ENCODE measurements around the gene NGDN. TPM values are rescaled to one million over a fixed set of nuclear protein-coding genes. Genes with fewer than 3 reads are reported as not detected.

NGDN gene
- total and polyA plus RNA-seq, 3 experiments from 2014 or later = 74.9 to 88.7 (median 82.7) TPM

- Mint-ChIP-seq H3K4me3 (peak overlapping the region in 4 of 7 donors; percentile 35 to 80 (median 66)), H3K9me3 (no peaks in the 10 kb centered on the region), H3K27me3 (no peaks in the 10 kb centered on the region), H3K4me1 (peaks cover 0 to 11% (median 7%) of the 10 kb centered on the region in 3 donors), H3K27ac (peak overlapping the region in 6 of 8 donors; percentile 11 to 86 (median 67)), H3K36me3 (peaks cover 0 to 43% (median 7%) of the 10 kb centered on the region in 3 donors)
- DNase-seq = no peak
- Histone ChIP-seq H3K27me3 (ENCODE audit: insufficient read depth, low read length, poor library complexity, severe bottlenecking) (no peaks in the 10 kb centered on the region), H3K36me3 (ENCODE audit: insufficient read depth, low read length) (peaks cover 30% of the 10 kb centered on the region), H3K4me3 (ENCODE audit: low read length) (no peak overlapping the region), H3K9me3 (ENCODE audit: low read length) (no peaks in the 10 kb centered on the region), H3K4me1 (ENCODE audit: insufficient read depth, low read length) (peaks cover 14% of the 10 kb centered on the region), H3K27ac (ENCODE audit: low read depth, low read length) (no peak overlapping the region)
- CTCF ChIA-PET = interaction anchor here (2.5 kb wide), 1 partner anchor 89 kb away, joined by 7 read pairs; no protein-coding TSS in a partner anchor
- POLR2A ChIA-PET = interaction anchor here (2.0 kb wide), 1 partner anchor 85 kb away, joined by 4 read pairs; no protein-coding TSS in a partner anchor
Measured at GRCh38 chr14:23470947-23471346, 1.4 kb downstream of the NGDN start.

GRCh38 chr14:23478109-23478759, 8.7 kb downstream of the NGDN start:
- Mint-ChIP-seq H3K27me3 (no peaks in the 10 kb centered on the region), H3K27ac (peak overlapping the region in 6 of 8 donors; percentile 30 to 91 (median 70)), H3K9me3 (no peaks in the 10 kb centered on the region), H3K4me3 (no peak overlapping the region), H3K36me3 (peaks cover 4 to 80% (median 18%) of the 10 kb centered on the region in 3 donors), H3K4me1 (peaks cover 6 to 10% (median 10%) of the 10 kb centered on the region in 3 donors)
- H3K9me3 ChIP-seq (ENCODE audit: low read length) = no peaks in the 10 kb centered on the region
- H3K4me3 ChIP-seq (ENCODE audit: low read length) = no peak overlapping the region
- H3K4me1 ChIP-seq (ENCODE audit: insufficient read depth, low read length) = no peaks in the 10 kb centered on the region
- H3K27ac ChIP-seq (ENCODE audit: low read depth, low read length) = no peak overlapping the region
- peaks cover 37% of the 10 kb centered on the region for H3K36me3 ChIP-seq (ENCODE audit: insufficient read depth, low read length)
- ChIA-PET POLR2A (interaction anchor here (1.3 kb wide), 2 partner anchors 9 to 77 kb away, joined by 3 read pairs; partner anchors contain the start of genes NGDN and THTPA), CTCF (interaction anchor here (0.6 to 9.9 kb wide), 12 partner anchors 10 to 573 kb away, joined by 3 to 105 read pairs (median 5); partner anchors contain the start of genes CARMIL3 and THTPA)
- peak; percentile 46 to 73 (median 55) for DNase-seq
- H3K27me3 ChIP-seq (ENCODE audit: insufficient read depth, low read length, poor library complexity, severe bottlenecking) = no peaks in the 10 kb centered on the region

- H3K27me3 Mint-ChIP-seq = no peaks in the 10 kb centered on the region
- Histone ChIP-seq H3K27me3 (ENCODE audit: insufficient read depth, low read length, poor library complexity, severe bottlenecking) (no peaks in the 10 kb centered on the region), H3K27ac (ENCODE audit: low read depth, low read length) (no peak overlapping the region), H3K4me1 (ENCODE audit: insufficient read depth, low read length) (no peaks in the 10 kb centered on the region), H3K36me3 (ENCODE audit: insufficient read depth, low read length) (peaks cover 15% of the 10 kb centered on the region), H3K9me3 (ENCODE audit: low read length) (no peaks in the 10 kb centered on the region), H3K4me3 (ENCODE audit: low read length) (no peak overlapping the region)
- no peaks in the 10 kb centered on the region for H3K9me3 Mint-ChIP-seq
- CTCF ChIA-PET = interaction anchor here (9.9 kb wide), 1 partner anchor 79 kb away, joined by 105 read pairs; the partner anchor contains the start of gene THTPA
- peaks cover 6 to 10% (median 10%) of the 10 kb centered on the region in 3 donors for H3K4me1 Mint-ChIP-seq
- no peak for DNase-seq
- H3K4me3 Mint-ChIP-seq = no peak overlapping the region
- H3K36me3 Mint-ChIP-seq = peaks cover 4 to 77% (median 22%) of the 10 kb centered on the region in 3 donors
- POLR2A ChIA-PET = no interaction called here
- H3K27ac Mint-ChIP-seq = no peak overlapping the region
Measured at GRCh38 chr14:23481362-23481970, 12.0 kb downstream of the NGDN start.

GRCh38 chr14:23481979-23482822, 12.7 kb downstream of the NGDN start:
- peaks cover 4 to 76% (median 21%) of the 10 kb centered on the region in 3 donors for H3K36me3 Mint-ChIP-seq
- H3K27ac Mint-ChIP-seq = peak overlapping the region in 1 of 8 donors; percentile 66
- H3K9me3 Mint-ChIP-seq = no peaks in the 10 kb centered on the region
- Histone ChIP-seq H3K36me3 (ENCODE audit: insufficient read depth, low read length) (peaks cover 8% of the 10 kb centered on the region), H3K4me1 (ENCODE audit: insufficient read depth, low read length) (no peaks in the 10 kb centered on the region), H3K9me3 (ENCODE audit: low read length) (no peaks in the 10 kb centered on the region), H3K4me3 (ENCODE audit: low read length) (no peak overlapping the region), H3K27ac (ENCODE audit: low read depth, low read length) (no peak overlapping the region), H3K27me3 (ENCODE audit: insufficient read depth, low read length, poor library complexity, severe bottlenecking) (no peaks in the 10 kb centered on the region)
- DNase-seq = no peak
- ChIA-PET POLR2A (no interaction called here), CTCF (interaction anchor here (9.9 kb wide), 1 partner anchor 78 kb away, joined by 105 read pairs; the partner anchor contains the start of gene THTPA)
- no peaks in the 10 kb centered on the region for H3K27me3 Mint-ChIP-seq
- no peak overlapping the region for H3K4me3 Mint-ChIP-seq
- H3K4me1 Mint-ChIP-seq = peaks cover 6 to 10% (median 10%) of the 10 kb centered on the region in 3 donors

- H3K27ac Mint-ChIP-seq = no peak overlapping the region
- ChIA-PET CTCF (interaction anchor here (9.9 kb wide), 1 partner anchor 78 kb away, joined by 105 read pairs; the partner anchor contains the start of gene THTPA), POLR2A (no interaction called here)
- H3K36me3 Mint-ChIP-seq = peaks cover 2 to 73% (median 19%) of the 10 kb centered on the region in 3 donors
- H3K4me3 Mint-ChIP-seq = no peak overlapping the region
- Histone ChIP-seq H3K27ac (ENCODE audit: low read depth, low read length) (no peak overlapping the region), H3K36me3 (ENCODE audit: insufficient read depth, low read length) (peaks cover 2% of the 10 kb centered on the region), H3K4me1 (ENCODE audit: insufficient read depth, low read length) (no peaks in the 10 kb centered on the region), H3K4me3 (ENCODE audit: low read length) (no peak overlapping the region), H3K9me3 (ENCODE audit: low read length) (no peaks in the 10 kb centered on the region), H3K27me3 (ENCODE audit: insufficient read depth, low read length, poor library complexity, severe bottlenecking) (no peaks in the 10 kb centered on the region)
- peaks cover 4 to 8% (median 8%) of the 10 kb centered on the region in 3 donors for H3K4me1 Mint-ChIP-seq
- H3K27me3 Mint-ChIP-seq = no peaks in the 10 kb centered on the region
- no peaks in the 10 kb centered on the region for H3K9me3 Mint-ChIP-seq
- no peak for DNase-seq
Measured at GRCh38 chr14:23482823-23483148, 13.3 kb downstream of the NGDN start.

GRCh38 chr14:23483236-23483854, 13.8 kb downstream of the NGDN start:
- no peak overlapping the region for H3K27ac ChIP-seq (ENCODE audit: low read depth, low read length)
- Mint-ChIP-seq H3K36me3 (peaks cover 0 to 73% (median 17%) of the 10 kb centered on the region in 3 donors), H3K4me1 (peaks cover 1 to 2% (median 2%) of the 10 kb centered on the region in 3 donors), H3K27me3 (no peaks in the 10 kb centered on the region), H3K9me3 (no peaks in the 10 kb centered on the region), H3K4me3 (no peak overlapping the region), H3K27ac (no peak overlapping the region)
- H3K4me3 ChIP-seq (ENCODE audit: low read length) = no peak overlapping the region
- no peaks in the 10 kb centered on the region for H3K4me1 ChIP-seq (ENCODE audit: insufficient read depth, low read length)
- ChIA-PET CTCF (interaction anchor here (9.9 kb wide), 1 partner anchor 77 kb away, joined by 105 read pairs; the partner anchor contains the start of gene THTPA), POLR2A (no interaction called here)
- DNase-seq = no peak
- H3K27me3 ChIP-seq (ENCODE audit: insufficient read depth, low read length, poor library complexity, severe bottlenecking) = no peaks in the 10 kb centered on the region
- no peaks in the 10 kb centered on the region for H3K36me3 ChIP-seq (ENCODE audit: insufficient read depth, low read length)
- no peaks in the 10 kb centered on the region for H3K9me3 ChIP-seq (ENCODE audit: low read length)

- no peak overlapping the region for H3K27ac ChIP-seq (ENCODE audit: low read depth, low read length)
- DNase-seq = no peak
- no peaks in the 10 kb centered on the region for H3K4me1 ChIP-seq (ENCODE audit: insufficient read depth, low read length)
- H3K27ac Mint-ChIP-seq = peak overlapping the region in 1 of 8 donors; percentile 41
- H3K9me3 Mint-ChIP-seq = no peaks in the 10 kb centered on the region
- no peaks in the 10 kb centered on the region for H3K27me3 Mint-ChIP-seq
- ChIA-PET CTCF (interaction anchor here (1.1 to 1.6 kb wide), 2 partner anchors 78 to 106 kb away, joined by 3 to 4 read pairs; no protein-coding TSS in a partner anchor), POLR2A (no interaction called here)
- no peaks in the 10 kb centered on the region for H3K36me3 ChIP-seq (ENCODE audit: insufficient read depth, low read length)
- no peaks in the 10 kb centered on the region for H3K27me3 ChIP-seq (ENCODE audit: insufficient read depth, low read length, poor library complexity, severe bottlenecking)
- no peak overlapping the region for H3K4me3 ChIP-seq (ENCODE audit: low read length)
- H3K36me3 Mint-ChIP-seq = peaks cover 0 to 69% (median 20%) of the 10 kb centered on the region in 3 donors
- H3K9me3 ChIP-seq (ENCODE audit: low read length) = no peaks in the 10 kb centered on the region
- no peaks in the 10 kb centered on the region for H3K4me1 Mint-ChIP-seq
- no peak overlapping the region for H3K4me3 Mint-ChIP-seq
Measured at GRCh38 chr14:23485326-23485725, 15.8 kb downstream of the NGDN start.

Data from CD8-positive, alpha-beta memory T cell (primary cell).